HG03439 (cell line): ENCODE results near the gene SALL2.

ENCODE experiments used
- ATAC-seq: cut with Tn5 transposase; IDR thresholded peaks from one replicate; pipeline ENCODE4 v1.9.1; 2021; ENCODE audit warnings: mild to moderate bottlenecking, moderate library complexity; ENCODE audit not compliant: unreplicated experiment

SALL2 gene

DNA sequence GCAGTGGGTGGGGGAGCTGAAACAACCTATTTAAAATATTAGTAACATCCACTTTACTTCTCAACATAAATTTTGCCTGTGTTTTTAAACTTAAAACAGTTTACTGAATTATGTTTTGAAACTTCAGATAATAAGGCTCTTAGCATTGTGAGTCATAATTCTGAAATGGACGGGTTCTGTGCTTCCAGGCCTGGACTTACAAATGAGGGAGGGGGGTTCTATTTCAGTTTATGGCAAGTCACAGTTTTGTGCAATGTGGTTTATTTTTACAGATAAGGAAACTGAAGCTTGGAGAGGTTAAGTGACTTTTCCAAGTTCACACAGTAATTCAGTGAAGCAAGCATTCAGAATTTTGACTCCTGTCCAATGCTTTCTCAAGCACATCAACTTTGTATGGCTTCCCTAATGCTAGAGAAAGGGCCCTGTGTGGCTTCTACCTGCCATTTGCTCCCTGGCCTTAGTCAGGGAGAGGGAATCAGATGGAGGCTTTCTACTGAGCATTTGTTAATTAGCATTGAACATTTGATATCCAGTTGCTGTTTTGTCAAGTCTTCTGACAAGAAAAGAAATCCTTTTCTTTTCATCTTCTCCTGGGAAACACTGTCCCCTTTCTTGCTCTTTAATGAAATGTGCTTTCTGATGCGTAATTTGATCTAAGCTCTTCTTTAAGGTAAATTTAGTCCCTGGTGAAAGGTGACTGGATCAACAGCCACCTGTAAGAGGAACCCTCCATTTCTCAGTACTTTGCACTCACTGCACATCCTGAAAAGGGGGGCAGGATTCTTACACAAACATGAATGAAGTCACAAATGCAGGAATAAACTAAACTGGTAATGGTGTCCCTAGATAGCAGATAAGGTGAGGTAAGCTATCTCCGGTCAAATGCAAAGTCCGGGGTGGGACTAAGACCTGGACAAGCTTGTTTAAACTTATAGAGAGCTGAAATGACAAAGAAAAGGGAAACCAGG, 2.5 kb upstream of the SALL2 start:
- no peak for ATAC-seq

DNA sequence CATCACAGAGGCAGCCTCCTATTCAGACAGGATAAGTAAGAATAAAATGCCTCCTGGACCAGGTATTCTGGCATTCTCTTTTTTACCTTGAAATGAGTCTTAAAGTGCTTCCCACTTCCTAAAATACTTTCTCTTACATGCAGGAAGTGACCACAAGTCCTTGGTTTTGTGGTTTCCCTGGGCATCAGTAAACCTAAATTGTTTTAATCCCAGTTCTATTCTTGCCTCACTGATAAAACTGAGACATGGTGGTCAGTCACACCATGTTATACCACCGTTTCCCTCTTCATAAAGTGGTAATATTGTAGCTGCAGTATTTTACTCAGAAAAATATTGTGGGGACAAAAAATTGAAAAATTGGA, 1.2 kb upstream of the SALL2 start:
- ATAC-seq = no peak

DNA sequence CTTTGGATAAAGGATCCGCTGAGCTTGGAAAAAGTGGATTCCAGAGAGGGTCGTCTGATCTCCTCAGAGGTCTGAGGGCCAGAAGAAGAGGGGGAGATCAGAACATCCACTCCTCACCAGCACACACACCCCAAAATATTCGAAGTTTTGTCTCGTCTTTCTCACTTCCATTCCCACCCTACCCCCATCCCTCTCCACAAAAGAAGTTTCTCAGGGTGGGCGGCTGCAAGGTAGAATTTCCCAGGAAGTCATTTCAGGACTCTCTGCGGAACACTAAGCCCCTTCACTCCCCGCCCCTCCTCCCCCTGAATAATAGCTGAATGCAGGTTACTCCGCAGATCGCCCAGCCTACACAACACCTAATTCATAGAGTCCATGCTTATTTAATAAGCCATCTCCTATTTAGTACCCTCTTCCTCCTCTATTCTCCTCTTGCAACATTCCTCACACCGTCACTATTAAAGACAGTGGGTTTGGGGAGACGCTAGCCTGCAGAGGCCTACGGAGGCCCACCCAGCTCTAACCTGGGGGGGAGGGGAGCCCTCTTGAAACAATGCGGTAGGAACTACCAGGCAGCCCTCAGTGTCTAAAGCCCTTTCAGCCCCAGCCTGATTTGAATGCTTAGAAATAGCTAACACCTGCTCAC, 649 bp upstream of the SALL2 start:
- no peak for ATAC-seq

DNA sequence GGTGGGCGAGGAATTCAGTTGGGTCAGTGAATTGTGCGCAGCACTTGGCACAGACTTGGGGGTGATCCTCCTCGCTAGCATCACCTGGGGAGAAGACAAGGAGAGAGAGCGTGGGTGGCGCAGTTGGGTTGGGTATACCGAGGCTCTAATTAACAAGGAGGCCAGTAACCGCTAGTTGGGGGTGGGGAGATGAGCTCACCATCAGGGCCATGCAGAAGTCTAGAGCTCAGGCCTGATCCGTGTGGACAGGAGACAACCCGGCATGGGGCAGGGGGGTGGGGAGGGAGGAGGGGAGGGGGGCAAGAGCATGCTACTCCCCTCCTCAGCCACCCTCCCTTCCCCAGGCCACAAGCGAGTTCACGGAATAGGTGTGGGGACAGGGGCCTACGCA, 580 bp downstream of the SALL2 start:
- ATAC-seq = no peak

DNA sequence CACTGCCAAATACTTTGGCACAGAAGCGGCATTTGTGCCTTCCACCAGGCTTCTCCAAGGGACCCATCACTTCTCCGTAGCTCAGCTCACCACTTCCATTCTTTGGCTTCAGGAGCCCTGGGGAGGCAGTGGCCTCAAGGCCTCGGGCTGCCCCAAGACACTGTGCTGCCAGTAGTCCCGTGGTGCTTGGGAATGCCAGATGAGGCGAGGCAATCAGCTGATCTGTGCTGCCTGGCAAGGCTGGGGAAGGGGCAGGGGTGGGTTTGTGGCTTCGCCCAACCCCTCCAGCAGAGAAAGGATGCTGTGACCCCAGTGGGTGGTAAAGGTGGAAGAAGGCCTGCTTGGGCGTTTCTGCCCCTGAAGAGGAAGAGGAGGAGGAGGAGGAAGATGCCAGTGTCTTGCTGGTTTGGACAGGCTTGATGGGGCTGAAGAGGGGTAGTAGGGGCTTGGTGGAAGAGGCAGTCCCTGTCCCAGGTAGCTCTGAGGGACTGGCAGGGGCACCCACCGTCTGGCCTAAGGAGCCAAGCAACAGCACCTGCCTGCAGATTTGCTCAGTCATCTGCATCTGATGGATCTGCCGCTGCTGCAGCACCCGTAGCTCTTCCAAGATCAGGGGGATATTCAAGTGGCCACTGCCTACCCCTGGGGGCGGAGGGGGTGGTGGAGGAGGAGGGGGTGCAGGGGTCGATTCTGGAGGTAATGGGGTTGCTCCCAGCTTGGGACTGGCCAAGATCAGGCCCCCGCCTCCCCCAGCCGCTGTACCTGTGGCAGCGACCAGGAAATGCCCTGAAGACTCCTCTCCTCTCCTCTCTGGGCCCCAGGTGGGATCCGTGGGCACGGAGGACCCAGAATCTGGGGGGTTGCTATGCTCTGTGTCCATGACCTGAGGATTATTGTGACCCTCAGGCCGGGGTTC, 1.3 kb downstream of the SALL2 start:
- no peak for ATAC-seq

DNA sequence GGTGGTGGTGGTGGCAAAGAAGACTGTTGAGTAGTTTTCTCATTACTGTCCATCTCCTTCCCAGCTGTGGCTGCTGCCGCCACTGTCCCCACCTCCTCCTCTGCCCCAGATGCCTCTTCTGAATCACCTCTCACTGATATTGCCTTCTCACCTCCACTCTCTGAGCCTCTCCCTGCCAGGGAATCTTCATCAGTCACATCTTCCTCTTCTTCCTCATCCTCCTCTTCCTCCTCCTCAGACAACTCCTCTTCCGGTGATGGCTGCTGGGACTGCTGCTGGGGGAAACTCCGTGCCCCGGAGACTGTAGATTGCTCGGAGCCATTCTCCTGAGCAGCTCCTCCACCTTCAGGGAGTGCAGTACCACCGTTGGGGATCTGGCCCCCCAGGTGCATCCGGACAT, 2.9 kb downstream of the SALL2 start:
- no peak for ATAC-seq

DNA sequence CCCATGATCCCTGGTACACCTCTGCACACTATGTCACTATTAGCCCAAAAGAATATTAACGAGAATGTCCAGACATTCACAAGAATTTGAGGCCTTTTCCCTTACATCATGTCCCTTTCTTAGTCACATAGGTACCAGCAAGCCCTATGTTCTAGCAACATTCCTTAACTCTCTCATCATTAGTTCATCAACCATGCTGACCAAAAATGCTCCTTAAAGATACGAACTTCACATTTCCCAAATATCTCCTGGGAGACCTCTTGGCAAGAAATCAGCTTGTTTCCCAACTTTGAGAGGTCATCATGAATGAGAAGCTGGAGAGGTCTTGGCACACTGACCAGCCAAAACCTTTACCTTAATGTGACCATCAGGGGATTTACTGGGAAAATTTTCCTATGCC, 4.6 kb downstream of the SALL2 start:
- no peak for ATAC-seq

DNA sequence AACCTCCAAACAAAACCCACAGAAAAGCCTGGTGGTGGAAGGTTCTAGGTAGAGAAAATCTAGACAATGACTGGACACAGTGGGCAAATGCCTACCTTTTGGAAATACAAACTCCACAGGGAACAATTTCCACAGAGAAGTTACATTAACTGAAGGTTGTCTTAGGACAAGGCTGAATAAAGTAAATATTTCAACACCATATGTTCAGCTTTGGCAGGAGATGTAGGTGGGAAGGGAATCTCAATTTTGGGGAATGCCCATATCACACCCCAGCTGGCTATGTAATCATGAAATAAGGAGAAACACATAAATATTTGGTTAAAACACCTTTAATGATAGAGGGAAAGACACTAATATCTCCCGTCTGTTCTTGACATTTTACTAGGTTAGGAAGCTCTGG, 5.4 kb downstream of the SALL2 start:
- ATAC-seq = no peak

DNA sequence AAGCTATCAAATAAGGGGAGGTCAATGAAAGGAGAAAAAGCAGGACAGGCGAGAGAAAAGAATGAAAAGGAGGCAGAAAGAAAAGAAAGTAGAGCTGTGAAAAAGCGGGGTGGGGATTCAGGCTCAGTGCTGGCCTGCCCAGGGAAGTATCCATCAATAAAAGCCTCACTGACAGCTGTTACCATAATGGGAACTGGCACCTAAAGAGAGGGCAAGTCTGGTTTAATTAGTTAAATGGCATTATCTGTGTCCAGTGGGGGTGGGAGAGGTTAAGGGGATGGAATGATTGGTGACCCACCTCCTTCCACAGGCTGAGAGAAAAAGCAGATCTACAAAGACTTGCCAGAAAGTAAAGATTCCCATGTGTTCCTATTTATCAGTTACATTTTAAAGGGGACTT, 7.4 kb downstream of the SALL2 start:
- no peak for ATAC-seq

DNA sequence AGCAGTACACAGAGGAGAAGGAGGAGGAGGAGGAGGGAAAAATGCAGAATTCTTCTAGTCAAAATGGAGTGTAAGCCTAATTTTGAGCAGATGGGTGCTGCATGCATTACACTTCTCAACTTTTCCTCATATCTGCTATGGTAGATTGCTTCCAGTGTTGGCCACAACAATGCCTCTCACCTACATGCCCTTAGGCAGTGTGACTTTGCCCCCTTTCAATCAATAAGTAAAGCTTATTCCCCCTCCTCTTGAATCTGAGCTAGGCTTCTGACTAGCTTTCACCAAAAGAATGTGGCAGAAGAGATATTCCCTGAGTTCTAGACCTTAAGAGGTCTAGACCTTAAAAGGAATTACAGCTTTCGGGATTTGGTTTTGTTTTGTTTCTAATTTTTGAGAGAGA, 11.8 kb downstream of the SALL2 start:
- ATAC-seq = no peak

DNA sequence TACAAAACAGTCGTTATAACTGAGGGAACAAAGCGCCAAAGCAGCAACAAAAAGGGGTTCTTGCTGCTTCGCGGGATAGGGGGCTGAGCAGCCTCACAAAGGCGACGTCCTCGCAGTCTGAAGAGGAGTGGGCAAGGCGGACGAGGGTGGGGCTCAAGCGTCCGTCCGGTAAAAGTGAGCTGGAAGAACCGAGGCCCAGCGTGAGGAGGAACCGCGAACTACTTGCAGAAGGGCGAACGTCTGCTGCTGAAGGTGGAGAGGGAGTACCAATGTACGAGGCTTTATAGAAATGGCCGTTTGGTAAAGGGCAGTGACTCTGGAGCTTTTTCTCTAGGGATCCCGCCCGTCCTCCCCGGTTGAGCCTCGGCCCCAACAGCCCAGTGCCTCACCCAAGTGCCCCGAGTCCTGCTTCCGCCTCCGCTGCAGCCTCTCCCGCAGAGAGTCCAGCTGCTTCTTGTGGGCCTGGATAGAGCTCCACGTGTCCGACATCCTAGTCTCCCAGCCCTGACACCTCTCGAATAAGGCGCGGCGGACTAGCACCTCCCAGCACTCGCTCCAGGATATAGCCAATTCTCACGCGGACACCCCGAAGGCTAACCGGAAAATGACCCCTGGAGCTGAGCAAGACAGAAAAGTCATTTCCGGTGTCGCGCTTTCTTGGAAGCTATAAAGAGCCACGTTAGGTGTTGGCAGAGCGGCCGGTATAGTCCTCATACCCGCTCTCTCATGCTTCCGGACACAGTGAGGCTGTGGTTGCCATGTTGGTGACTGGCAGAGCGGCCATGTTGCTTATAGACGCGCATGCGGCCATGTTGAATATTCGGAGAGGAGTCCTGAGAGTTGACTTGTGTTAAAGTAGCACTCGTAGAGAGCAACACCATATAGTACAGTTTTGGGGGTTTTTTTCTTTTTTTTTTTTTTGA, 15.2 kb downstream of the SALL2 start, which contains the start of gene METTL3:
Gene METTL3, minus strand, starts transcription at position 606 of the 923 bp plus-strand sequence. Its CDS starts 117 bp downstream, at position 489.
- peak; percentile 96 for ATAC-seq

DNA sequence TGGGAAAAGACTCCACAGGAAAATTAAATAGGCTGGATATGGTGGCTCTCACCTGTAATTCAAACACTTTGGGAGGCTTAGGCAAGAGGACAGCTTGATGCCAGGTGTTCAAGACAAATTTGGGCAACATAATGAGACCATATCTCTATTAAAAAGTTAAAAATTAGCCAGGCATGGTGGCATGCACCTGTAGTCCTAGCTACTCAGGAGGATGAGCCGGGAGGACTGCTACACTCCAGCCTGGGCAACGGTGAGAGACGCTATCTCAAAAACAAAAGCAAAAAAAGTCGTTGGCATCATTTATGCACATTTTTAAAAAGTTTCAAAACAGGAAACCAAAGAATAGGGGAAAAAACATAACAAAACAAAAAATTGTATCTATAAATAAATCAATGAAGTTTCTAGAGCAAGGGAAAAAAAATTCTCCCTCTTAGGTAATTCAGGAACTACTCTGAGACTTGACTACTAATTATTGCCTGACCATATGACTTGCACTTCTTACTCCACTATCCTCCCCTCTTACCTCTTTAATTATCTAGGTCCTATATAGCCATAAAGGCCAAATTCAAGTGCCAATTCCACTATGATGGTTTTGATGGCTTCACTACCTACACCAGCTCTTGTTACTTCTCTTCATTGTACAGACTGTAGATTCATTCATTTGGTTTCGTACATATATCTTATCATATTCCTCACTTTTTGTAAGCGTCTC, 16.6 kb downstream of the SALL2 start:
- ATAC-seq = no peak

DNA sequence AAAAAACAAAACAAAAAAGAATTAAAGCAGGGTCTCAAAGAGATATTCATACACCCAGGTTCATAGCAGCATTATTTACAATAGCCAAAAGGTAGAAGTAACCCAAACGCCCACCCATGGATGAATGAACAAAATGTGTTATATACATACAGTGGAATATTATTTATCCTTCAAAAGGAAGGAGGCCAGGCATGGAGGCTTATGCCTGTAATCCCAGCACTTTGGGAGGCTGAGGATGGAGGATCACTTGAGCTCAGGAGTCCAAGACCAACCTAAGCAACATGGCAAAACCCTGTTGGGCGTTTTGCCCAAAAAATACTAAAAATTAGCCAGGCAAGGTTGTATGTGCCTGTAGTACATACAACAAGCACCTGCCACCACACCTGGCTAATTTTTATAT, 19.6 kb downstream of the SALL2 start:
- no peak for ATAC-seq

DNA sequence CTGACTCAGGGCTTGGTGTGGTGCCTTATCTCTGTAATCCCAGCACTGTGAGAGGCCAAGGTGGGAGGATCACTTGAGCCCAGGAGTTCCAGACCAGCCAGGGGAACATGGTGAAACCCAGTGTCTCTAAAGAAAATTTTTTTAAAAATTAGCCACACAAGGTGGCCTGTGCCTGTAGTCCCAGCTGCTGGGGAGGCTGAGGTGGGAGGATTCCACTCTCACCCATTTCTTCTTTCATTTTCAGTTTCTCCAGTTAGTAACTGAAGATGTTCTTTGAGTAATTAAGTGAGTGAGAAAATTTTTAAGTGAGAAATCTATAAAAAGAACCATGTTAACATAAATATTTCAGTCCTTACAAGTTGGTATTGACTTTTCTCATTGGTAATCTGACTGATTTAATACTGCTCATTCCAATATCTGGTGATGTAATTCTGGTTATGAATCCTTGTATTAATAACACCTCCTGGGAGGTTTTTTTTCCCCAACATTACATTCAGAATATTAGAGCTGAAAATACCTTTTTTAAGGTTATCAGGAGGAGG, 21.1 kb downstream of the SALL2 start:
- ATAC-seq = peak; percentile 76

DNA sequence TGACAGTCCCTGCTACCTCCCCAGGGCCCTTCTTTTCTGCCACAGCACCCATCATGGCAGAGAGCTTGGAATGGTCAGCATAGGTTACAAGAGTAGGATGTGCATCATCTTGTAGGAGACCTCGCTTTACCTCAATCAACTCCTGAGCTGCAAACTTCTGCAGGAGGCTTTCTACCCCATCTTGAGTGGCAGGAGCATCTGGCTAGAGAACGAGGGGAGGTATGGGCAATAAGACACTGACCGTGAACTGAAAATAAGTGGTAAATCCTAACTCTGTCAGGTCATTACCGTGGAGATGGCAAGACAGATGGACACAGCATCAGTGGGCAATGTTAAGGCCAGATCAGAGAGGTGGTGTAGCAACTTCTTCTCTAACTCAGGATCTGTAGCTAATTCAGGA, 22.8 kb downstream of the SALL2 start:
- no peak for ATAC-seq

DNA sequence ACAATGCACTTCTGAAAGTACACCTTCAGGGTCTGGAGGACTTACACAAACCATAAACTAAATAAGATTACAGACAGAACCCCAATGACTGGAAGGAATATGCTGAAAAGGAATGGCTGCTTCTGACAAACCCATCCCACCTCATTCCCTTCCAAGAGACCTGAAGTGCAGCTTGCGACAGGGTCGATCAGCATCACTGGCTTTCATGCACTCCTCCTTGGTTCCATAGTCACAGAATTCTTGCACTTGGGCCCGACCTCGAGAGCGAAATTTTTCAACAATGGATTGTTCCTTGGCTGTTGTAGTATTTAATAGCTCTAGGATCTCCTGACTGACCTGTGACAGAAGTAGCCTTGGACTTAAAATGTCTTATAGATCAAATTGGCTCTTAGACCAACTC, 24.6 kb downstream of the SALL2 start:
- ATAC-seq = no peak

DNA sequence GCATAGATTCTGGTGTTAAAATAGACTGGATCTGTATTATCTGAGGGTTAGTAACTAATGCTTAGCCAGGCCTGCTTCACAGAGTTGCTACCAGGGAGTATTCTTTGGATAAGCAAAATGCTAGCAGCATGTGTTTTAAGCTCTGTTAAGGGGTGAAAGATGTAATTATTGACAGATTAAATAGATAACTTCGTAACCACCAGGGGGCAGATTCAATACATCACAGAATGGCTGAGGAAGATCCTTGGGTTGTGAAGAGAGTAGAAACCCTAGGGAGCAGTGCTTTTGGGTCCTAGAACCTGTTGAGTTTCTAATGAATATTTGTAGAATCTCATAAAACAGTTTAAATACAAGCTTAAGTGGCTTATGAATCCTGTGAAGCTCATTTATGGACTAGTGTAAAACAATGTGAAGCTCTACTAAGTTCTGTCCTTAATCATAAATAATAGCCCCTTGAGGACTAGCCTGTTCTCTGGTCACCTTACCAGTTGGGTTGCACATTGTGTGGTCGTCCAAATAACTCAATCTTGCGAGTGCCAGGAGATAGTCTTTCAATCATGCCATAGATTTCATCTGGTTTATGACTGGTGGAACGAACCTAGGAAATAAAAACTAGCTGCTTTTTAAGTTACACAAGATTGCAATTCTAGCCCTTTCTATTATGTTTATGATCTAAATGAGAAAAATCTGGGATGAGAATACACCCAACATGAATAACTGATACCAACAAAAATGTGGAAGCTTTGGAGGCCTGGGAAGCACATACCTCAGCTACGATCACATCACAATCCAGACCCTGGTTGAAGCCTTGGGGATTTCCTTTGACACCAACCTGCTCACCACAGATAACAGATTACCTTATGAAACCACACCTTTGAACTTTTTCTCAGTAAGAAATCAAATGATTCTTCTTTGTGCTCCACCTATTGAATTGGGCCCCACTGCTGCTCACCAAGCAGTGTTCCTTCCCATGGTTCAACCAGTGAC, 27.3 kb downstream of the SALL2 start:
- no peak for ATAC-seq

DNA sequence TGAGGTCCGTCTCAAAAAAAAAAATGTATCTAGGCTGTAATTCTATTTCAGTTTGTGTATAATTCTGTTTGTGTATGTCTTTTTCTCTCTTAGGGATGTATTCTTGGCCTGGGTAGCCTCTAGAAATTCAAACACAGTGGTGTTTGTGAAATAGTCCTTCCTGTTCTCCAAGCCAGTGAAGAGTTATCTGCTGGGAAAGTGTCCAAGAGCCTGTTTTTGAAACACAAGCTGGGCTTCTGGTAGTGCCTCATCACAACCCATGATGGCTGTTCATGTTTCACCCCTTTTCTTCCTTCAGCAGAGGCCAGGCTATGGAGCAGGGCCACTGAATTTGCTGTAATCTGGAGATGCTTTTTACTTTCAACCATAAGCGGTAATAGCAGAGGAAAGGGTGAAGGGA, 29.7 kb downstream of the SALL2 start:
- no peak for ATAC-seq
